Kidney (tissue), 14 donors: ENCODE measurements around the gene TMEM45A. TPM values are rescaled to one million over a fixed set of nuclear protein-coding genes. Genes with fewer than 3 reads are reported as not detected.

Experiments used
- DNase-seq, 5 donors: peaks; one replicate each; pipeline ENCODE4 v3.0.0-alpha.2; 2013 to 2020
- FAIRE-seq: peaks from 2 replicates; lab custom pipeline; 2012; peaks lifted over from hg19 to GRCh38; lab: Jason Lieb, UNC
- H3K27ac ChIP-seq, 2 donors: one replicate each; pipeline ENCODE4 v1.7.0; 2013; ENCODE audit warnings: low read depth in 2 of 2, low read length in 2 of 2, inconsistent platforms in 1 of 2
- H3K27me3 ChIP-seq: one replicate; pipeline ENCODE4 v1.7.1; 2013; ENCODE audit warnings: low read length, inconsistent platforms; ENCODE audit not compliant: control insufficient read depth, insufficient read depth
- H3K36me3 ChIP-seq, 3 donors: one replicate each; pipeline versions ENCODE4 v1.7.0 to v1.7.1; 2013; ENCODE audit warnings: low read length in 3 of 3, control low read depth in 1 of 3, inconsistent platforms in 1 of 3; ENCODE audit not compliant: insufficient read depth in 3 of 3, control insufficient read depth in 2 of 3
- H3K4me1 ChIP-seq, 3 donors: one replicate each; pipeline versions ENCODE4 v1.7.0 to v1.7.1; 2013; ENCODE audit warnings: low read length in 3 of 3, inconsistent platforms in 1 of 3, low read depth in 1 of 3; ENCODE audit not compliant: control insufficient read depth in 2 of 3, insufficient read depth in 2 of 3
- H3K4me3 ChIP-seq, 3 donors: one replicate each; pipeline versions ENCODE4 v1.7.0 to v1.8.1; 2013; ENCODE audit warnings: low read length in 3 of 3, control low read depth in 1 of 3, inconsistent platforms in 1 of 3
- H3K9ac ChIP-seq, 3 donors: one replicate each; pipeline versions ENCODE4 v1.7.0 to v1.7.1; 2013; ENCODE audit warnings: low read length in 3 of 3, control low read depth in 1 of 3, inconsistent platforms in 1 of 3
- H3K9me3 ChIP-seq, 3 donors: one replicate each; pipeline versions ENCODE4 v1.7.0 to v1.7.1; 2013; ENCODE audit warnings: low read length in 3 of 3, control low read depth in 1 of 3, inconsistent platforms in 1 of 3; ENCODE audit not compliant: control insufficient read depth in 2 of 3, insufficient read depth in 1 of 3
- CTCF ChIP-seq: IDR thresholded peaks from 3 replicates; pipeline ENCODE4 v1.5.1; 2012; ENCODE audit warnings: mild to moderate bottlenecking, moderate library complexity, borderline replicate concordance; ENCODE audit not compliant: insufficient read depth; ENCODE audit errors: extremely low read depth
- intact Hi-C: fragments of 100-400 bp; cut with DNase I; formaldehyde crosslinking; loops from one replicate; pipeline ENCODE4 v1.11.1; 2022
- polyA plus RNA-seq: library from polyadenylated mRNA; stranded (reverse); fragments of 350-450 nt; fragmentation: Illumina TruSeq; extraction: RNeasy Lipid Tissue Mini Kit (QIAGEN cat#74804); gene quantifications from one replicate; pipeline ENCODE4 v1.2.3, GENCODE V29; 2014; ENCODE audit warnings: low read depth, low replicate concordance; ENCODE audit not compliant: insufficient read depth
- total RNA-seq: library from RNA; stranded (reverse); fragmentation: NEBNext Ultra II Directional; extraction: Animal tissue kit (Norgen Biotek cat#: 25700); gene quantifications from one replicate; pipeline ENCODE4 v1.2.1, GENCODE V29; 2021
- donor health status: control.
- donor health status: control.
- donor health status: control.
- donor health status: control.
- donor health status: control.
- donor health status: DM: yes; HTN: yes; CAD: no.
- donor health status: Normal renal cell carcinoma (clear cell type).

Gene TMEM45A
- total and polyA plus RNA-seq, 2 donors from 2014 or later, result 3.4 to 4.6 TPM

GRCh38 chr3:100553618-100554372 is 61.4 kb downstream of the TMEM45A start:
- DNase-seq, result no peak
- no peak for TF ChIP-seq CTCF
- intact Hi-C loops, result no loop called here
- Histone ChIP-seq H3K4me3 (no peak overlapping the region), H3K27me3 (no peaks in the 10 kb centered on the region), H3K27ac (no peak overlapping the region), H3K9ac (no peak overlapping the region), H3K36me3 (no peaks in the 10 kb centered on the region), H3K9me3 (no peaks in the 10 kb centered on the region), H3K4me1 (no peaks in the 10 kb centered on the region)
- no peak for FAIRE-seq

- intact Hi-C loops, result no loop called here
- TF ChIP-seq CTCF, result no peak
- H3K27me3 ChIP-seq, result no peaks in the 10 kb centered on the region
- H3K9me3 ChIP-seq, result no peaks in the 10 kb centered on the region
- no peaks in the 10 kb centered on the region for H3K4me1 ChIP-seq
- DNase-seq (no peak), FAIRE-seq (no peak)
- H3K36me3 ChIP-seq, result no peaks in the 10 kb centered on the region
- H3K9ac ChIP-seq, result no peak overlapping the region
- H3K4me3 ChIP-seq, result no peak overlapping the region
- no peak overlapping the region for H3K27ac ChIP-seq
These were observed 61.9 kb downstream of the TMEM45A start for GRCh38 chr3:100554373-100554676.

GRCh38 chr3:100556673-100557310 is 64.4 kb downstream of the TMEM45A start:
- FAIRE-seq (no peak), DNase-seq (no peak)
- TF ChIP-seq CTCF, result no peak

More at GRCh38 chr3:100556673-100557310, 64.4 kb downstream of the TMEM45A start:
- Histone ChIP-seq H3K9ac (no peak overlapping the region), H3K9me3 (no peaks in the 10 kb centered on the region), H3K4me1 (no peaks in the 10 kb centered on the region), H3K4me3 (no peak overlapping the region), H3K36me3 (no peaks in the 10 kb centered on the region), H3K27ac (no peak overlapping the region), H3K27me3 (no peaks in the 10 kb centered on the region)
- intact Hi-C loops, result no loop called here
